ENCODE results near the gene STK32B. TPM values are rescaled to one million over a fixed set of nuclear protein-coding genes. Genes with fewer than 3 reads are reported as not detected.

STK32B gene
- total and polyA plus RNA-seq, 9 of the 15 experiments (the other 6 are each of a cell fraction or from before 2014, with no cell fraction given): 0.03 to 0.20 (median 0.07) TPM; not detected in 2

- in situ Hi-C loops (cut with MboI): no loop called here
- H2AFZ ChIP-seq (ENCODE audit: low read depth, low read length): no peak overlapping the region
- no peak for FAIRE-seq
- H3K9me3 ChIP-seq (replicated peaks; ENCODE audit: control insufficient read depth, insufficient read depth, low read depth, low read length): no peaks in the 10 kb centered on the region
- H3K4me3 ChIP-seq: no peak overlapping the region
- no TSS peak for BruUV-seq (replicated peaks)
- H3K27me3 ChIP-seq (ENCODE audit: control insufficient read depth in 2 of 2, insufficient read depth in 2 of 2, low read length in 2 of 2): no peaks in the 10 kb centered on the region; a peak in 2 of 5 replicates
- ATAC-seq: no peak
- ChIA-PET POLR2A (interaction anchor here (0.7 kb wide), 1 partner anchor 125 kb away, joined by 3 read pairs; no protein-coding TSS in a partner anchor), CTCF (ENCODE audit: low intra/inter-chr PET ratio) (no interaction called here)
- H3K9me1 ChIP-seq (ENCODE audit: control insufficient read depth, insufficient read depth, low read length): no peaks in the 10 kb centered on the region
- no peaks in the 10 kb centered on the region for H3K36me3 ChIP-seq (ENCODE audit: control insufficient read depth, insufficient read depth, low read length)
- no peak for TF ChIP-seq ELF2 (CRISPR knock-in tag; IDR thresholded peaks at IDR 0.05)
- 0 out of 2 replicates have a peak, but pooled peaks have one; percentile 10 for TF ChIP-seq C11orf30 (IDR thresholded peaks at IDR 0.05; ENCODE audit: low read depth)
- TF ChIP-seq NFE2 (IDR thresholded peaks at IDR 0.05; ENCODE audit: low read depth): peak; percentile 16; the same call in 1 of the 2 replicates
- TF ChIP-seq ZNF316 (IDR thresholded peaks at IDR 0.05): peak; percentile 53
- no peak for TF ChIP-seq SRSF7 (optimal IDR thresholded peaks at IDR 0.05; ENCODE audit: low read depth, low read length)
- H3K9ac ChIP-seq (ENCODE audit: insufficient read depth in 1 of 2, low read depth in 2 of 2, low read length in 2 of 2): no peak overlapping the region
- H3K79me2 ChIP-seq (ENCODE audit: control insufficient read depth, insufficient read depth, low read length): no peaks in the 10 kb centered on the region
- intact Hi-C loops (cut with micrococcal nuclease): no loop called here
- WGBS (ENCODE audit: insufficient coverage, low coverage, missing lambda C conversion rate): 0% methylated on average over 8 of the region's 8 CpGs
- H3K4me2 ChIP-seq (ENCODE audit: insufficient read depth, low read length): no peak overlapping the region
- no peak overlapping the region for H3K27ac ChIP-seq (ENCODE audit: extremely low read depth, low read depth, low read length)
- H3K4me1 ChIP-seq (replicated peaks in 1 of 2; ENCODE audit: control insufficient read depth in 2 of 2, insufficient read depth in 2 of 2, low read length in 2 of 2): no peaks in the 10 kb centered on the region
- no peak for DNase-seq (ENCODE audit: extremely low read depth in 1 of 4, low spot score in 3 of 4)
- H4K20me1 ChIP-seq (replicated peaks; ENCODE audit: control insufficient read depth, insufficient read depth, low read length): no peaks in the 10 kb centered on the region
Observed at GRCh38 chr4:5381961-5382441, 330.7 kb downstream of the STK32B start.

GRCh38 chr4:5383191-5383980 is 332.1 kb downstream of the STK32B start:
- ChIA-PET CTCF (ENCODE audit: low intra/inter-chr PET ratio) (no interaction called here), POLR2A (no interaction called here)
- in situ Hi-C loops (cut with MboI) (no loop called here), intact Hi-C loops (cut with micrococcal nuclease) (no loop called here)
- Histone ChIP-seq H3K36me3 (ENCODE audit: control insufficient read depth, insufficient read depth, low read length) (no peaks in the 10 kb centered on the region), H3K9me1 (ENCODE audit: control insufficient read depth, insufficient read depth, low read length) (no peaks in the 10 kb centered on the region), H2AFZ (ENCODE audit: low read depth, low read length) (no peak overlapping the region), H3K27ac (ENCODE audit: extremely low read depth, low read depth, low read length) (no peak overlapping the region), H3K4me1 (replicated peaks in 1 of 2; ENCODE audit: control insufficient read depth in 2 of 2, insufficient read depth in 2 of 2, low read length in 2 of 2) (no peaks in the 10 kb centered on the region), H3K4me3 (no peak overlapping the region), H3K27me3 (ENCODE audit: control insufficient read depth in 2 of 2, insufficient read depth in 2 of 2, low read length in 2 of 2) (no peaks in the 10 kb centered on the region; a peak in 2 of 5 replicates), H3K4me2 (ENCODE audit: insufficient read depth, low read length) (no peak overlapping the region), H3K9ac (ENCODE audit: insufficient read depth in 1 of 2, low read depth in 2 of 2, low read length in 2 of 2) (no peak overlapping the region), H4K20me1 (replicated peaks; ENCODE audit: control insufficient read depth, insufficient read depth, low read length) (no peaks in the 10 kb centered on the region), H3K79me2 (ENCODE audit: control insufficient read depth, insufficient read depth, low read length) (no peaks in the 10 kb centered on the region), H3K9me3 (replicated peaks; ENCODE audit: control insufficient read depth, insufficient read depth, low read depth, low read length) (no peaks in the 10 kb centered on the region)
- ATAC-seq: no peak
- no peak for DNase-seq (ENCODE audit: extremely low read depth in 1 of 4, low spot score in 3 of 4)
- no peak for FAIRE-seq
- WGBS (ENCODE audit: insufficient coverage, low coverage, missing lambda C conversion rate): 2% methylated on average over 9 of the region's 11 CpGs
- BruUV-seq (replicated peaks): no TSS peak
- TF ChIP-seq PRDM10 (IDR thresholded peaks at IDR 0.05; ENCODE audit: partially characterized antibody): no peak
- no peak for TF ChIP-seq NCOR1 (IDR thresholded peaks at IDR 0.05)
- TF ChIP-seq ZC3H4 (CRISPR knock-in tag; IDR thresholded peaks at IDR 0.05; ENCODE audit: borderline replicate concordance): no peak
- no peak for TF ChIP-seq ZNF165 (CRISPR knock-in tag; IDR thresholded peaks at IDR 0.05; ENCODE audit: borderline replicate concordance)
- no peak for TF ChIP-seq MAFF (IDR thresholded peaks at IDR 0.05; ENCODE audit: low read length)
